ENCODE data around the gene STIM2.
"Not testable (repeated sequence)": the region's sequence is repeated elsewhere in the genome, so short reads cannot be mapped to it uniquely, and the experiment has no call there.

The STIM2 gene

DNA sequence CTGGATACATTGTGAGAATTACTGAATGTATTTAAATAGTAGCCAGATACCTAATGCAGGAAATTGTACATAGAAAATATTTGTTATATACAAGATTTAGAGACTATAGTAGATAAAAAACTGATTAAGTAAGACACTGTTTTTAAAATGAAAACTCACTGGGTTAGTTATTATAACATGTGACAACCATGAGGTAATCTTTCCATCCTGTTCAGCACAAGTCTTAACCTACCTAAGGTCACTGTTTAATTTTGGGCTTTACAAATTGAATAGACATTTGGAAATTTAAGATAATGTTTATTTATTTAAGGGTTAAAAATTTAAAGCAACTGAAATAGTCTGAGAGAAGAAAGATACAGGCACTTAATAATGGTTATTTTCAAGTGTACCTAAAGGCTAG is 102.1 kb downstream of the STIM2 start:
- no peak overlapping the region for H3K4me3 ChIP-seq (ENCODE audit: low read length)
- H3K4me1 ChIP-seq (ENCODE audit: insufficient read depth, low read length): peaks cover 8% of the 10 kb centered on the region
- no peaks in the 10 kb centered on the region for H3K27me3 ChIP-seq (ENCODE audit: insufficient read depth, low read length)
- no peaks in the 10 kb centered on the region for H3K9me3 ChIP-seq (ENCODE audit: low read length)
- H3K36me3 ChIP-seq (ENCODE audit: insufficient read depth, low read length): no peaks in the 10 kb centered on the region
- H2AFZ ChIP-seq (ENCODE audit: low read depth, low read length): no peak overlapping the region

DNA sequence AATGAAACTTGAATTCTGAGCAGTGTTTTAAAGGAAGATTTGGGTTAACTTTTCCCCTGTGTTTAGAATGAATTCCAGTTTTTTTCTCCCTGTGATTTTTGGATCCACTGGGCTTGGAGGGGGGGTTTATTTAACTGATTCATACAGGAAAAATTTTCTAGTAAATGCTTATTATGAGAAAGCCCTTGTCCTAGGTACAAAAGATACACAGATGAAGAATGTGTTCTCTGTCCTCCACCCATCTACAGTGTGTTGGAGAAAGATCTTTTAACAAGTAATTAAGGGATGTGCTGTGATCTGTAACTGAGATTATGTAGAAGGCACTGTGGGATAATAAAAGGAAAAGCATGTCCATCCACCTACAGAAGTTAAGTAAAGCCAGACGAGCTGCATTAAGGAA is 103.9 kb downstream of the STIM2 start:
- no peak overlapping the region for H2AFZ ChIP-seq (ENCODE audit: low read depth, low read length)
- H3K4me3 ChIP-seq (ENCODE audit: low read length): no peak overlapping the region
- H3K4me1 ChIP-seq (ENCODE audit: insufficient read depth, low read length): peaks cover 8% of the 10 kb centered on the region
- no peaks in the 10 kb centered on the region for H3K9me3 ChIP-seq (ENCODE audit: low read length)
- H3K27me3 ChIP-seq (ENCODE audit: insufficient read depth, low read length): no peaks in the 10 kb centered on the region
- no peaks in the 10 kb centered on the region for H3K36me3 ChIP-seq (ENCODE audit: insufficient read depth, low read length)

DNA sequence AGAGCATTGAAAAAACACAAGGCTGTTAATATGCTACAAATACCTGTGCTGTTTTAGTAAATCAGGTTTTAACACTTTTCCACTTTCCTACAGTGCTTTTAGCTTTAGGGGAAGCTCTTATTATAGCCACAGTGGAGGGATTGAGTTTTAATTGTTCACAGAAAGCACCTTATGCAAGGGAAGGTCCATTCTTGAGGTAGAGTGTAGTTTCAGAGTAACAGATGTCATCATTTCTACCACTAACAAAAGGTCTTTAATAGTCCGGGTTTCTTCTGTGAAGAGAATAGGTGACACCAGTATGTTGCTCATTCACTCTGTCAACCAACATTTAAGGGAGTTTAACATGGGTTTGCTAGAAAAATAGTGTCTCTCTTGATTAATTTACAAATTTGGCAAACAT is 104.4 kb downstream of the STIM2 start:
- Histone ChIP-seq H3K4me1 (ENCODE audit: insufficient read depth, low read length) (peaks cover 4% of the 10 kb centered on the region), H3K27me3 (ENCODE audit: insufficient read depth, low read length) (no peaks in the 10 kb centered on the region), H2AFZ (ENCODE audit: low read depth, low read length) (no peak overlapping the region), H3K9me3 (ENCODE audit: low read length) (no peaks in the 10 kb centered on the region), H3K4me3 (ENCODE audit: low read length) (no peak overlapping the region), H3K36me3 (ENCODE audit: insufficient read depth, low read length) (no peaks in the 10 kb centered on the region)

DNA sequence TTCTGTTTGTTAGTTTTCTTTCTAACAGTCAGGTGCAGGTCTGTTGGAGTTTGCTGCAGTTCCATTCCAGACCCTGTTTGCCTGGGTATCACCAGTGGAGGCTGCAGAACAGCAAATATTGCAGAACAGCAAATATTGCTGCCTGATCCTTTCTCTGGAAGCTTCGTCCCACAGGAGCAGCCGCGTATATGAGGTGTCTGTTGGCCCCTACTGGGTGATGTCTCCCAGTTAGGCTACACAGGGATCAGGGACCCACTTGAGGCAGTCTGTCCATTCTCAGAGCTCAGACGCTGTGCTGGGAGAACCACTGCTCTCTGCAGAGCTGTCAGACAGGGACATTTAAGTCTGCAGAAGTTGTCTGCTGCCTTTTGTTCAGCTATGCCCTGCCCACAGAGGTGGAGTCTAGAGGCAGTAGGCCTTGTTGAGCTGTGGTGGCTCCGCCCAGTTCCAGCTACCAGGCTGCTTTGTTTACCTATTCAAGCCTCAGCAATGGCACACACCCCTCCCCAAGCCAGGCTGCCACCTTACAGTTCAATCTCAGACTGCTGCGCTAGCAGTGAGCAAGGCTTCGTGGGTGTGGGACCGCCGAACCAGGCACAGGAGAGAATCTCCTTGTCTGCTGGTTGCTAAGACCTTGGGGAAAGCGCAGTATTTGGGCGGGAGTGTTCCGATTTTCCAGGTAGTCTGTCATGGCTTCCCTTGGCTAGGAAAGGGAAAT is 115.0 kb downstream of the STIM2 start:
- not testable (repeated sequence) for H3K36me3 ChIP-seq (ENCODE audit: insufficient read depth, low read length); H3K27me3 ChIP-seq (ENCODE audit: insufficient read depth, low read length); H2AFZ ChIP-seq (ENCODE audit: low read depth, low read length); H3K9me3 ChIP-seq (ENCODE audit: low read length); H3K4me3 ChIP-seq (ENCODE audit: low read length); H3K4me1 ChIP-seq (ENCODE audit: insufficient read depth, low read length)

DNA sequence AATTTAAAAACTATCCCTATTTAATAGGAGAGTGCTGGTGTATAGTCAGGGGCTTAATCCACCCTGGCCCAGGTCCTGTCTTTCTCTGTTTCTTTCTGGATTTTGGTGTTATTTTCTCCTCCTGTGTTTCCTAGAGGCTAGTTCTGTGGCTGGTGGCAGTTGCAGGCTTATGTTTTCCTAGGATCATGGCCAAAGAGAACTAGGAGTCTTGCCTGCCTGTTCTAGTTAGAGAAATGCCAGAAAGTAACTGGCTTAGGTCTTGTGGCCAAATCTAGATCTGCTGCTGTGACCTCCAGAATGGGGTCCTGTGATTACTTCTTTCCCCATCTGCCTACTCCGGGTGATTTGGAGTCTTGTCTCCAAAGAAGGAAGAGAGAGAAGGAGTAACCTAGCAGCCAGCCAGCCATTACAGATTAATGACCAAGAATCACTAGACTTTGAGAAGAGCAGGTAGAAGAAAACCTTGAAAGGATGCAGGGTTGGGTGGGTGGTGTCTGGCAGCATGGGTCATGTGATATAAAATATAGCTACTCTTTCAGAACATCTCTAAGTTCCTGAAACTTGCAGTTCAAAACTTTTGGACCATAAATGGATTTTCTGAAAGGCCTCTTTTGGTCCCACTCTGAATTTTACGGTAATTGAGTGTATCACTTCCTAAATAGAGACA is 117.9 kb downstream of the STIM2 start:
- Histone ChIP-seq H3K4me3 (ENCODE audit: low read length) (no peak overlapping the region), H3K27me3 (ENCODE audit: insufficient read depth, low read length) (no peaks in the 10 kb centered on the region), H3K36me3 (ENCODE audit: insufficient read depth, low read length) (no peaks in the 10 kb centered on the region), H3K4me1 (ENCODE audit: insufficient read depth, low read length) (no peaks in the 10 kb centered on the region), H3K9me3 (ENCODE audit: low read length) (no peaks in the 10 kb centered on the region), H2AFZ (ENCODE audit: low read depth, low read length) (no peak overlapping the region)

DNA sequence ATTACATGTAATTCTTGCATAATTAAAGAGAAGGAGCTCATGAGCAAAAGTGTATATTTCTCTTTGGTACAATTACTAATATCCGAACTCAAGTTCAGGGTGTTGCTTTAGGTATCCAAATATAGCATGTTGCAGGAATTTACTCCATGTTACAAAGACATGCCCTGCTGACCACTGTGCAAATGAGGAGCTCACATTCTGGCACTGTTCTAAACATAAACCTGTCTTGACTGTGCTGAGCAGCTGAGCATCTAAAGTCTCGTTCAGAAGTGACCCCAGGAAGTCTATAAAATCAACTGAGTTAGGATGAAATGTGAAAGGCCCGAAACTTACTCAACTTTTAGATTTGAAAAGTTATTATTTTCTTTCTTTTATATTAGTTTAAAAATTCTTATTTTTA is 124.3 kb downstream of the STIM2 start:
- no peak overlapping the region for H3K4me3 ChIP-seq (ENCODE audit: low read length)
- no peaks in the 10 kb centered on the region for H3K36me3 ChIP-seq (ENCODE audit: insufficient read depth, low read length)
- no peaks in the 10 kb centered on the region for H3K9me3 ChIP-seq (ENCODE audit: low read length)
- H2AFZ ChIP-seq (ENCODE audit: low read depth, low read length): no peak overlapping the region
- H3K27me3 ChIP-seq (ENCODE audit: insufficient read depth, low read length): no peaks in the 10 kb centered on the region
- H3K4me1 ChIP-seq (ENCODE audit: insufficient read depth, low read length): no peaks in the 10 kb centered on the region

DNA sequence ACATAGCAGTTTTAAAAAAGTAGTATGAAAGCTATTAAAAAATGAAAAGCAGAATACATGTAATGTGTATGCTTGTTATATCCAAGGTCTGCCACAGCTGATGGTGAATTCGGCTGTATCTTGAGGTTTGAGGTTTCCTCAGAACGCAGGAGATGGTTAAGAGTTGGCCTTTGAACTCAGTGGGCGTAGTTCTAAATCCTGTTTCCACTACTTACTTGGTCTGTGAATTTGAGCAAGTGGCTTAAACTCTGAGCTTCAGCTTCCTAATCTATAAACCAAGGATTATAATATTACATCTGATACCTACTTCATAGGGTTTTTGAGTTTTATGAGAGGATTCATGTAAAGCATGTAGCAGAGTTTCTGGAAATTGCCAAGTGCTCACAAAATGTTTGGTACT is 125.2 kb downstream of the STIM2 start:
- H3K27me3 ChIP-seq (ENCODE audit: insufficient read depth, low read length): no peaks in the 10 kb centered on the region
- no peak overlapping the region for H3K4me3 ChIP-seq (ENCODE audit: low read length)
- H3K9me3 ChIP-seq (ENCODE audit: low read length): no peaks in the 10 kb centered on the region
- no peaks in the 10 kb centered on the region for H3K4me1 ChIP-seq (ENCODE audit: insufficient read depth, low read length)
- no peaks in the 10 kb centered on the region for H3K36me3 ChIP-seq (ENCODE audit: insufficient read depth, low read length)
- no peak overlapping the region for H2AFZ ChIP-seq (ENCODE audit: low read depth, low read length)

DNA sequence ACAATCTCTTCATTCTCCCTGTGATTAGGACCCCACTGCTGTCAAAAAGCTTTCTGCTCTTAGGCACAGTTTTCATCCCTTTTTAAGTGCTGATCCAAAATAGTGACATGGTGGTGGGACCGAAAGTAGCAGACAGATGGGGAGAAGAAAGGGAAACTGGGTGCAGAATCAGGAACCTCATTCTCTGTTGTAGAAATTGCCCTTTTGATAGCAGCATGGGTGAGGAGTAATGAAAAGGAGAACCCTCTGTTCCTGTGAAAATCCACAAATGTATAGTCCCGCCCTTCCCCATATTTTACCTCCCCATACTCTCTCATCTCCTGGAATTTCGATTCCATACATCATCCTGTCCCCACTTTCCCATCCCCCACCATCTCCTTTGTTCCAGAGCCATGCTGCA is 126.5 kb downstream of the STIM2 start:
- no peaks in the 10 kb centered on the region for H3K9me3 ChIP-seq (ENCODE audit: low read length)
- H3K36me3 ChIP-seq (ENCODE audit: insufficient read depth, low read length): no peaks in the 10 kb centered on the region
- no peak overlapping the region for H2AFZ ChIP-seq (ENCODE audit: low read depth, low read length)
- no peaks in the 10 kb centered on the region for H3K27me3 ChIP-seq (ENCODE audit: insufficient read depth, low read length)
- H3K4me3 ChIP-seq (ENCODE audit: low read length): no peak overlapping the region
- H3K4me1 ChIP-seq (ENCODE audit: insufficient read depth, low read length): no peaks in the 10 kb centered on the region

DNA sequence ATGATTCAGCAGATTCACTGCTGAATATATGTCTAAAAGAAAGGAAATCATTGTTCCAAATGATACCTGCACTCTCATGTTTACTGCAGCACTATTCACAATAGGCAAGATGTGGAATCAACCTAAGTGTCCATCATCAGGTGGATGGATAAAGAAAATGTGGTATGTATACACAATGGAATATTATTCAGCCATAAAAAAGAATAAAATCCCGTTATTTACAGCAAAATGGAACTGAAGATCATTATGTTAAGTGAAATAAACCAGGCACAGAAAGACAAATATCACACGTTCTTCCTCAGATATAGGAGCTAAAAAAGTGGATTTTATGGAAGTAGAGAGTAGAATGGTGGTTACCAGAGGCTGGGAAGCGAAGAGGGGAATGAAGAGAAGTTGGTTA is 130.4 kb downstream of the STIM2 start:
- Histone ChIP-seq H3K9me3 (ENCODE audit: low read length) (no peaks in the 10 kb centered on the region), H2AFZ (ENCODE audit: low read depth, low read length) (no peak overlapping the region), H3K4me1 (ENCODE audit: insufficient read depth, low read length) (no peaks in the 10 kb centered on the region), H3K36me3 (ENCODE audit: insufficient read depth, low read length) (no peaks in the 10 kb centered on the region), H3K4me3 (ENCODE audit: low read length) (no peak overlapping the region), H3K27me3 (ENCODE audit: insufficient read depth, low read length) (no peaks in the 10 kb centered on the region)

DNA sequence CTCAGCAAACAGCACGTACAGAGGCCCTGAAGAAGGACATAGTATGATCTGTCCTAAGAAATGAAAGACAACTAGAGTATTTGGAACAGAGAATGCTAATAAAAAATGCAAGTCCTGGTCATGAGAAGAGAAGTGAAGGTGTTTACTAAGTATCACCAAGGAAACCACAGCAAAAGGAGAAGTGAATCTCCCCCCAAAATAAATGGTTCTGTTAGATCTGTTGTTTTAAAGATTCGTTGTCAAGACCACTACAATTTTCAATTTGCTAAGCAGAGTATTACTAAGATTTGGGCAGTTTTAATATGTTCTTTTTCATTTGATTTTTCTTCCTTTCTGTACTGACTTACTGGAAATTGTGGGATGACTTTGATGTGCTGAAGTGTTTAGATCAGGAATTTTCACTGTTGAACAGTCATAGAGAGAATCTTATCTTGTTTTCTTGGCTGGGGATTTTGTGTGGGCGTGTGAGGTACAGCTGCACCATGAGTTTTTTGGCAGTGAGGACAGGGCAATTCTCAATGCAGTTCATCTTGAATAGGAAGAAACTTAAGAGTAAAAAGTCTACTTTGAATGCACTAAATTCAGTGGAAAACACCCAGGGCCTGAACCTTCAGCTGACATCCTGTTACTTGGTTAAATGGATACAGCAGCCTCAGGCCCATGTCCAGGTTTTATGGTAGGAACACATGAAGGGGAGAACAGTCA is 132.2 kb downstream of the STIM2 start:
- Histone ChIP-seq H2AFZ (ENCODE audit: low read depth, low read length) (no peak overlapping the region), H3K36me3 (ENCODE audit: insufficient read depth, low read length) (no peaks in the 10 kb centered on the region), H3K27me3 (ENCODE audit: insufficient read depth, low read length) (no peaks in the 10 kb centered on the region), H3K9me3 (ENCODE audit: low read length) (no peaks in the 10 kb centered on the region), H3K4me3 (ENCODE audit: low read length) (no peak overlapping the region), H3K4me1 (ENCODE audit: insufficient read depth, low read length) (no peaks in the 10 kb centered on the region)

DNA sequence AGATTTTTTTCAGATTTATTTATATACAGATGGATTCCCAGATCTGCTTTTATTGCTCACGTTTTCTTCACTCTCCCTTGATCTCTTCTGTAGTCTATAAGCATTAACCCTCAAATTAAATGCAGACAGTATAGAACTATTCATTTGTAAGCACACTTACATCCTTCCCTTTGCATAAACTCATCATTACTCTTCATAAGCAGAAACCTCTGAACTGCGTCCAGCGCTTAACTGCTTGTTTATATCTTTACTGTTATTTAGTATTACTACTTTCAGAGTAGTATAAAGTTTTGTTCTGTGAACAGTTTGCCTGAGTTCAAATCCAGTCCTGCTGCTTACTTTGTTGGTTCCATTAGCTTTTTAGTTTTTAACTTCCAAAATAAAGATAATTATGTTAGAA is 132.9 kb downstream of the STIM2 start:
- H3K4me3 ChIP-seq (ENCODE audit: low read length): no peak overlapping the region
- H3K9me3 ChIP-seq (ENCODE audit: low read length): no peaks in the 10 kb centered on the region
- H3K4me1 ChIP-seq (ENCODE audit: insufficient read depth, low read length): no peaks in the 10 kb centered on the region
- no peaks in the 10 kb centered on the region for H3K27me3 ChIP-seq (ENCODE audit: insufficient read depth, low read length)
- H3K36me3 ChIP-seq (ENCODE audit: insufficient read depth, low read length): no peaks in the 10 kb centered on the region
- H2AFZ ChIP-seq (ENCODE audit: low read depth, low read length): no peak overlapping the region

DNA sequence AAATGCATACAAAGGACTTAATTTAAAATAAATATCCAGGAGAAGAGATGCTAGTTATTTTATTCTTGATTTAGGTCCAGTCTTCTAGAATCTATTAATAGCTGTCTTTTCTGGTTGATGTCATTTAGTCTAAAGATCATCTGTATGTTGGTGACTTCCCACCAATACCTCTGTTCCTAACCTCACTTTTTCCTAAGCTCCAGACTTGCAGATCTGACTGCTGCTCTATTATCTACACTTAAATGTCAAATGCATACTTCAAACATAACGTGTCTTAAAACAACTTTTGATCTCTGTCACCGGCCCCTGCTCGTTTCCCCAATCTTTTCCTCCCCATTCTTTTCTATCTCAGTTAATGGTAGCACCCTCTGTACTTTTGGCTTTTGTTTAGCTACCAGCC is 133.3 kb downstream of the STIM2 start:
- Histone ChIP-seq H3K36me3 (ENCODE audit: insufficient read depth, low read length) (no peaks in the 10 kb centered on the region), H3K4me1 (ENCODE audit: insufficient read depth, low read length) (no peaks in the 10 kb centered on the region), H2AFZ (ENCODE audit: low read depth, low read length) (no peak overlapping the region), H3K4me3 (ENCODE audit: low read length) (no peak overlapping the region), H3K9me3 (ENCODE audit: low read length) (no peaks in the 10 kb centered on the region), H3K27me3 (ENCODE audit: insufficient read depth, low read length) (no peaks in the 10 kb centered on the region)

DNA sequence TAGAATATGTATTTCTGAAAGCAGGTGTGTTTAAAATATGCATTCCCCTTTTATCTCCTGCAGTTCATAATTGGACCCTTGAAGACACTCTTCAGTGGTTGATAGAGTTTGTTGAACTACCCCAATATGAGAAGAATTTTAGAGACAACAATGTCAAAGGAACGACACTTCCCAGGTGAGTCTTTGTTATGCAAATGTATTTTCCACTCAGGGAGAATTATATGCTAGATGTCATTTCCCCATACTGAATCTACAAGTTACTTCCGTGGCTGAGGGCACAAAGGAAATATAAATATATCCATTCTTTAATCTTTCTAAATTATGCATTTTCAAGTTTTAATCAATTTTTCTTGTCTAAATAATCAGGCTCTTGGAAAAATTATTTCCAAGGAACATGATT is 134.7 kb downstream of the STIM2 start:
- H3K27me3 ChIP-seq (ENCODE audit: insufficient read depth, low read length): no peaks in the 10 kb centered on the region
- H3K4me1 ChIP-seq (ENCODE audit: insufficient read depth, low read length): no peaks in the 10 kb centered on the region
- no peak overlapping the region for H2AFZ ChIP-seq (ENCODE audit: low read depth, low read length)
- no peaks in the 10 kb centered on the region for H3K9me3 ChIP-seq (ENCODE audit: low read length)
- no peak overlapping the region for H3K4me3 ChIP-seq (ENCODE audit: low read length)
- H3K36me3 ChIP-seq (ENCODE audit: insufficient read depth, low read length): no peaks in the 10 kb centered on the region
